ENCODE results near the gene BHLHE23.

The BHLHE23 gene

DNA sequence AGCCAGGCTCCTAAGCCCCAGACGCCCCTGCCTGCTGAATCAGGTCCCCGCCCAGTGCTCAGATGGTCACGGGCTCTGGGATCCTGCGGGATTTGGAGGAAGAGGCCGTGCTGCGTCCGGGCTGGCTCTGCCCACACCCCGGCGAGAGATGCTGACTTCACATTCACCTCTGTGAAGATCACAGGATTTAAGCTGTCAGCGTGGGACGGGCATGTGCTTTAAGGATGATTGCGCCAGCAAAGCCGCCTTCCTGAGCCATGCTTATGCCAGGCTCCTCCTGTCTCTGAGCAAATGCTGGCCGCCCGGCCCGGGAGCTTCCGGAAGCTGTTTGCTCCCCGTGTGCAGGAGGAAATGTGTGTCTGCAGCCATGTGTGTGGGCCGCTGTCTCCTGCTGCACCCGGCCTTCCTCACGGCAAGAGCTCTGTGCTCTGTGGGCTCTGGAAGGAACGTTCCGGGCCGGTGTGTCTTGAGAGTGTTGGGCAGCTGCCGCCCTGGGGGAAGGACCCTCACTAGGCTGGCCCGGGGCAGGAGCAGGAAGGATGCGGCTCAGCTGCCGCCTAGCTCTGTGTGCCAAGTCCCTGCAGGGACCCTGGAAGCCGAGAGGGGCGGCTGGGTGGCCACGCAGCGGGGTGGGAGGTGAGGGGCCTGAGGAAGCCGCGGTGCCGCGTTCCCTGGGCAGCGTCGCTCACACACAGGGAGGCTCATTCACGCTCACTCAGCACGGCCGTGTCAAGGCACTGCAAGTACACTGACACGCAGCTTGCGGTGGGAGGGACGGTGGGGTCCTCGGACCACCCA, 19.0 kb upstream of the BHLHE23 start:
- peak; percentile 42 for DNase-seq (ENCODE audit: low spot score)

DNA sequence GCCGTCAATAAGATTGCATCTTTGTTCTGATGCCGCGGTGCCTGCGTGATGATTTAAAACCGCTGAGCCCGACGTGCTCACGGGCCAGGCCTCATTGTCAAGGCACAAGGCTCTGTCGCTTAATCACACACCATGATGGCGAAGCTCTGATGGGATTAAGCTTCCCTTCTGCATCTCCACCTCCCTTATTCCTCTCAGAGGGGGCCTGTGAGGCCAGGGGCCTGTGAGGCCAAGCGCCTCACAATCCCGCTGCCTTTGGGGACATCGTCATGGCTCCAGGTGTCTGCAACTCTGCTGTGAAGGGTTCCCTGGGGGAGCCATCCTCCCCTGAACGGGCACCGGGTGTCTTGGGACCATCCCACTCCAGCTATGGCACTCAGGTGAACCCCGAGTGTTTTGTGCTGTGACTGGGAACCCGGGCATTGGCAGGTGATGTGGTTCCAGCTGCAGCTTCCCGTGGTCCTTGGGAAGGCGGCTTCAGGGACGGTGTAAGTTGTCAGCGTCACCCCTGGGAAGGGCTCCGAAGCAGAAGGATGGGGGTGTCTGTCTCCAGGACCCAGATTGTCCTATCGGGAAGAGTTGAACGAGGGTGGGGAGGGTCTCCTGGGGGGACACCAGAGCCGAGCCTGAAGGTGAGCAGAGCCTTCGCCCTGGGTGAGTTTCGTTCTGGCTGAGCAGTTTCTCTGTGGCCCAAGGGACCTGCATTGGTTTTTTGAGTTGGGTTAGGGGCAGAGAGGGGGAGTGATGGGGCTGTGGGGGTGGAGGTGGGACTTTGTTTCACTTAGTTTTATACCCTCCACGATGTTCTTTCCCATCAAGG, 18.0 kb upstream of the BHLHE23 start:
- no peak for DNase-seq (ENCODE audit: low spot score)

DNA sequence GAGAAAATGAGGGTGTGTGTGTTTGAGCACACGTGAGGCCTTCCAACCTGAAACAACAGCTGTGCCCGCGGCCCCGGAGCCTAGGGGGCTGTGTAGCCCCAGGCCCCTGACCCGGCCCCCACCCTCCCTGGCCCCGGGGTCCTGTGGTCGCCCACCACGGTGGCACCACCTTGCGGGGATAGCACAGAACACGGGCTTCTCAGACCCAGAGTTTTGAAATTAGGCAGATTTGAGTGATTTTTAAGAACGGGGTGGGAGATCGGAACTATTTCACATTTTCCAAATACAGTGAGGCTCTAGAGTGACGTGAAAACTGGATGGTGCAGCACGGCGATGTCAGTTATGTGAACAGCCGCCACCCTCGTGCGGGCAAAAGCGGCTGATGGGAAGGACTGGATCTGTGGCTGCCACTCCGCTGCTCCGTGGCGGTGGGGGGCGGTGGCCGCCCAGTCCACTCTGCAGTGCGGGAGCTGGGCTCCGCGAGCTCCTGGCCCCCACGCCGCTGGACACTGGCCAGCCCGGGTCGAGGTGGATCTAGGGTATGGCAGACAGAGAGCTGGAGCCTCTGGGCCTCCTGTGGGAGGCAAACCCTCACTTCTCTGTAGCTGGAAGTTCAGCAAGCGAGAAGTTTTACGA, 17.3 kb upstream of the BHLHE23 start:
- DNase-seq (ENCODE audit: low spot score): no peak

DNA sequence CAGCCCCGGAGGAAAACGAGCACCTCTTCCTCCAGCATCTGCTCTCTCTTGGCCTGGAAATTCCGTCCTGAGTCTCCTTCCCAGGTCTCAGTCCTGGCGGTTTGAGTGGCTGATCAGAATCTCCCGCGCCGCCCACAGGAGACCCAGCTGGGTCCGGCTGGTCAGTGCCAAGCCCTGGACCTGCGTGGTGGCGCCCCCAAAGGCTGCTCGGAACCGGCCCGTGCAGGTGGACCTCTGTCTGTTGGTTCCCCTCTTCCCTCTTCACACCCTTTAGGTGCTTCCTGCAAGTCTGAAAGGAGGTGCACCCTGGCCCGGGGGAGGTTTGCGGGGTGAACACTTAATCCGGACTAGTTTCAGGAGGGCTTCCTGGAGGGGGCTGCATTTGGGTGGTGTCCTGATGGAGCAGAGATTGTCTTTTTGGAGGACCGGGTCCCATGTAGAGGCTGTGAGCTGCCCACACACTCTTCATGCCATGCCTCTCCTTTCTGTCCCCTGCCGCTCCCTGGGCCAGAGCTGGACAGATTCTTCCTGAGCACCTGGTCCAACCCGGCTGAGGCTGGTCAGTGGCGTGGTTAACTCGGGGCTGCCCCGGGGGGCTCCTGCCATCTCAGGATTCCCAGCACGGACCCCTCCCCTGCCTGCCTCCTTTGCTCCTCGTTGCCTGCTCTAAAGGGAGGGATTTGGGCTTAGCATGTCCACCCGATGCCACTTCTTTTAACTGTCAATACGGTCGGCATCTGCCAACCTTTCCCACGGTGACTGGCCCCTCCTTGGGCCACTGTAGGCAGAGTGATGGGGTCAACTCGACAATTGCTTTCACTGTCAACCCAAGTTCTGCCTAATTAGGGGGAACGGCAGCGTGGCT, 16.5 kb upstream of the BHLHE23 start:
- no peak for DNase-seq (ENCODE audit: low spot score)

DNA sequence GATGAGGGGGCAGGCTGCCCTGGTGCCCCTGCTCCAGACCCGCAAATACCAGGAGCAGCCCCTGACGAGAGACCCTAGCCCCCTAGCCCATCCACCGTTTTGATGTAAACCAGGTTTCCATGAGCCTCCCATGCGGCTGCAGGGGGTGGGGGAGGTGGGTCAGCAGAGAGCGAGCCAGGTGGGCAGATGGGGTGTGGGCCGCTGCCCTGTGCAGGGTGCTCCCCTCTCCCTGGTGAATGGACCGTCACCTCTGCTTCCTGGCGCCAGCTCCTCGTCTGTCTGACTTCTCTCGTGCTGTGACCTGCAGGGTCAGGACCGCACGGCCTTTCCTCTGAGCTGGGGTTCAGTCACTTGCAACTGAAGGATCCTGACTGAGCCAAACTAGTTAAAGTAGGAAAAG, 15.7 kb upstream of the BHLHE23 start:
- no peak for DNase-seq (ENCODE audit: low spot score)

DNA sequence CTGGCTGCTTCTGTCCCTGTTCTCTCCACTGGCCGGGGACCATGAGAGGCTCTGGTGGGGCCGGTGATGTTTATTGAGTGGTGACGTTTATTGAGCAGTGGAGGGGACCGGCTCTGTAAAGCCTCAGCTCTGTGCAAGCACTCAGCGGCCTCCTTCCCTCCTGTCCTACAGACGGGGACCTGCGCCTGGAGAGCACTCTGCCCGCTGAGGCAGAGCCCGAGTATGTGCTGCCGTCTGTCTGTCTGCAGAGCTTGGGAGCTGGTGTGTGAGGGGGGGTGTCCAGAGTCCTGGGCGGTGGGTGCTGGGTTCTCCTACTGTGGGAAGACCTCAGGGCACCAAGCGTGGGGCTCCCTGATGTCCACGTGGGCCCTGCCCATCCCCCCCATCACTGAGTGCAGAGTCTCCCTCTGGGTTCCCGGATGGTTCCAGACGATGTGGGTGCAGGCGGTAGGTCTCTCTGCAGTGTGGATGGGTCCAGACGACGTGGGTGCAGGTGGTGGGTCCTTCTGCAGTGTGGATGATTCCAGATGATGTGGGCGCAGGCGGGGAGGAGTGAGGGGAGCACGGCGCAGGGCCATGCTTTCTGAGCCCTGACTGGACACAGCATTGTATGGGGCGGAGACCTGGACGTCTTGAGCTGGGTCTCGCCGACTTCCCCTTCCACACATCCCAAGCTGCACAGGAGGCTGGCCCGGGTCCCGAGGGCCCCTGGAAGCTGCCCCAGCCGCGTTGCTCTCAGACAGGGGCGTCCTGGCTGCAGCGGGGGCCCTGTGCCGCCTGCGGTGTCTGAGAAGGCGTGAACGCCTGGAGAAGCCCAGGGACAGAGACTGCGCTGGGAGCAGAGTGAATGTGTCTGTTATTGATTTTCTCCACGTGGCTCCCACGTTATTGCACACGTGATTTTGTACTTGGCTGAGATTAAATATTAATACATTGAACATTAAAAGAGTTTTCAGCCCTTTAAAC, 14.9 kb upstream of the BHLHE23 start:
- DNase-seq (ENCODE audit: low spot score): no peak

DNA sequence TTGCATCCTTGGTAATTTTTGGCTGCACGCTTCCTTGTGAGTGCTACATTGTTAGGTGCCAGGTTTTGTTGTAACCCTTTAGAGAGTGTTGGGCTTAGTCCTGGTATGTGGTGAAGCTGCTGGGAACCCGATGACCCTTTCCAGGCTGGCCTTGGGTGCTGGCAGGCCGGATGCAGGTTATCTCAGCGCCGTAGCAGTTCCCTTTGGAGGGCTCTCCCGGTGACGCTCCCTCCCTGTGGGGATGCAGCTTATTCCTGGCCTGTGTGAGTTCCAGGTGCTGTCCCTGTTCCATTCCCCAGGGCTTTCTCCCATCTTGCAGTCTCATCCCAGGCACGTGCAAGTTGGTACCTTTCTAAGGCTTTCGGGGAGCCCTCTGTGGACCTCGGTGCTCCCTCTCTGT, 13.9 kb upstream of the BHLHE23 start:
- no peak for DNase-seq (ENCODE audit: low spot score)

DNA sequence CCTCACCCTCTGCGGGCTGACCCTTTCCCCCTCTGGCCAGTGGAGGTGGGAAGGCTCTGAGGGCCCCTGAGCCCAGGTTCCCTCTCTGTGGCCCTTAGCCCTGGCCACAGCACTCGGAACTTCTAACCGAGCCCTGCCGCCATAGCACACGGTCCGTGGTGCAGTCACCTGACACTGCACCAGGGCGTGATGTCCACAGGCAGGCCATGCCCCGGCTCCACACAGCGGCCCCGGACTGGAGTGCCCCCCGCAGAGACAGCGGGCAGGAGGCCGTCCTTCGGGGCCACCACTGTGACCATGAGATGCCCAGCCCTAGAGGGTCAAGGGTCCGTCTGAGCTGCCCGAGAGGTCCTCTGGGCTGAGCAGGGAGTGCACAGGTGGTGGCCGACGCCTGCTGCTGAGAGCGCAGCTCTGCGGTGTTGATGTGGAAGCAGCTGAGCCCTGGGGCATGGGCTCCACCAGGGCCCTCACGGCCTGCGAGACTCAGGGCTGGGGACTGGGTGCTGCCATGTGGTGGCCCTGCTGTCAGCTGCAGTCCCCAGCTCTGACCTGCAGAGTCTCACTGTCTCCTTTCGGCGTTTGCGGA, 11.2 kb upstream of the BHLHE23 start:
- DNase-seq (ENCODE audit: low spot score): no peak

DNA sequence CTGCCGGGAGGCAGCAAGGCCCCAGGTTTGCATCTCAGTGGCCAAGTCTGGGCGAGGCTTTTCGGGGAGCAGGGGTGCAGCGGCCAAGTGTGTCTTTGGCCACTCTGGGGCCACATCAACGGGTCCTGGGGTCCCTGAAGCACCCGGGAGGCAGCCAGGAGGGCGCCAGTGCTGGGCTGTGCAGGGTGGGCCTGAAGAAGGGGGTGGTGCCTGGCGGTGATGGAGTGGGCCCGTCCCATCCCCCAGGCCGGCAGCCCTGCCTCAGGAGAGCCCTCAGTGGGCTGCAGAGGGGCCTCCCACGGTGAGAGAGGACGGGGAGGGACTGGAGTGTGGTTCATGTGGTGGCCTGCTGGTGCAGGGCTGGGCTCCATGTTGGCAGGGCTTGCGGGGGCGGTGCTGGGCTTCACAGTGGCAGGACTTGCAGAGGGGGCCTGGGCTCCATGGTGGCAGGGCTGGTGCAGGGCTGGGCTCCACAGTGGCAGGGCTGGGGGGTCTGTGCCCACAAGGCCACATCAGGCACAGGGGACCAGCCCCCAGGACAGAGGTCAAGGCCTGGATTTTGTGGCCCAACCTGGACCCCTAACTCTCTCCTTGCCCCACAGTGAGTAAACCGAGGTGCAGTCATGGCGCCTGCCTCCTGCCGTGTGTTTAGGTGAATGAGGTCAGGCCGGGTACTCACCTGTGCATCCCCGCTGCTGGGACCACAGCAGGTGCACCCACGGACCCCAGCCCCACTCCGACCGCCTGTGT, 10.5 kb upstream of the BHLHE23 start:
- no peak for DNase-seq (ENCODE audit: low spot score)

DNA sequence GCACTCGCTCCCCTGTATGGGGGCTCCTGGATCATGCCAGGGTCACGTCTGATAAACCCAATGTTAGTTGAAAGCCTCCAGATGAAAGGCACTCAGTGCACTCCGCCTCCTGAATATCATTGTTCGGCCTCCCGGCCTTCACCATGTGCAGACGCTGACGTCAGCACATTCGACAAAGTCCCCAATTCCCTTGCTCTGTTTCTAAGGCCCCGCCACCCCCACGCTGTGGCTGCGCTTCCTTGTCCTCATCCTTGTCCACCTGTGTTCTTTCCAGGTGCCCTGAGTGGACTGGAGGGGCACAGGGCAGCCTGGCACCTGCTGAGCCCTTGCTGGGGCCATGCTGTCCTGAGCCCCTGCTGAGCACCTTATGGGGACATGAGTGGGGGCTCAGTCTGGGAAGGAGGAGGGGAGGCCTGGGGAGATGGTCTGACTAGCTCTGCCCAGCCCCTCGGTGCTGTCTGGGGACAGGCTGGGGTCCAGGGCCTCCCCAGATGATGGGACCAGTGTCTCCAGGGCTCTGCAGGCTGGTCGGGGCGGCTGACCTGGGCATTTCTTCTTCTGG, 9.8 kb upstream of the BHLHE23 start:
- DNase-seq (ENCODE audit: low spot score): no peak

DNA sequence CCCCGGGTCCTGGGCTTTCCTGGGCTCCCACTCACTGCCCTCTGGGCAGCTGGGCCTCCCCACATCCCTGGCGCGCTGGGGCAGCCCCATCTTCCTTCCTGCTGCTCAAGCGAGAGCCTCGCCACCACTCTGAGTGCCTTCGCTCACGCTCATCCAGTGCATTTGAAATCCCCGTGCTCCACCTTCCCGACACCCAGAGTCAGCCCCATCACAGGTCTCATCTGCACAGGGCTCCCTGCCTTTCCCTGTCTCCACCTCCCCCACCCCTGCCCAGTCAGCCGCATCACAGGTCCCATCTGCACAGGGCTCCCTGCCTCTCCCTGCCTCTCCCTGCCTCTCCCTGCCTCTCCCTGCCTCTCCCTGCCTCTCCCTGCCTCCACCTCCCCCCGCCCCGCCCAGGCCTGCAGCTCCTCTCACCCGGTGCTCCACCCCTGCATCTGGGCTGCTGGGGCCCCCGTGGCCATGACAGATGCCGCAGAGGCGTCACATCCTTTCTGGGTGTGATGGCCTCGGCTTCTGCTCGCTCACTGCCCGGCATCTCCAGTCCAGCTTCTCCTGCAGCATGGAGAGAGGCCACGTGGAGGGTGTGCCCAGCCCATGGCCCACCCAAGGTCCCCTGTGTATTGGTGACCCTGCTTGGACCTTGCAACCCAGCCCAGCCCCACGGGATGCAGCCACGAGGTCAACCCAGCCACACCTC, 9.0 kb upstream of the BHLHE23 start:
- DNase-seq (ENCODE audit: low spot score): no peak

DNA sequence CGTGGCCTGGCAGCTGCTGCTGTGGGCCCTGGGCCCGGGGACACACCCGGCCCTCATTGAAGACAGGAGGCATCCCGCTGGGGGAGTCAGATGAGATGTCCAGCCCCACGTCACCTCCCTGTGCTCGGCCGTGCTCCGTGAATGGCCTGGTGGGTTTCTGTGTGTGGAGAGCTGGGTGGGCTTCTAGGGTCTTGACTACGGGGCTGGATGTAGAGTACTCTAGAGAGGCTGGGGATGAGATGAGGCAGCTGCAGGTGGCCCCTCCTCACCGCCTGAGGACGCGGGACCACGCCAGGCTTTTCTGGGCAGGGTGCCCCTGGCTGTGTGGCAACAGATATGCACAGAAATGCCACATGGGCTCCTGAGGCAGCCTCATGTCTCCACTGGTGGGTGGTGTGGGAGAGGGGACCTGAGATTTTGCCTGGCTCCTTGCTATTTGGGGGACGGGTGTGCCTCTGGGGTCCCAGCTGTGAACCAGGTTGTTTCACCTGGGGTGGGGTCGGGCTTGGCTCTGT, 8.4 kb upstream of the BHLHE23 start:
- no peak for DNase-seq (ENCODE audit: low spot score)

DNA sequence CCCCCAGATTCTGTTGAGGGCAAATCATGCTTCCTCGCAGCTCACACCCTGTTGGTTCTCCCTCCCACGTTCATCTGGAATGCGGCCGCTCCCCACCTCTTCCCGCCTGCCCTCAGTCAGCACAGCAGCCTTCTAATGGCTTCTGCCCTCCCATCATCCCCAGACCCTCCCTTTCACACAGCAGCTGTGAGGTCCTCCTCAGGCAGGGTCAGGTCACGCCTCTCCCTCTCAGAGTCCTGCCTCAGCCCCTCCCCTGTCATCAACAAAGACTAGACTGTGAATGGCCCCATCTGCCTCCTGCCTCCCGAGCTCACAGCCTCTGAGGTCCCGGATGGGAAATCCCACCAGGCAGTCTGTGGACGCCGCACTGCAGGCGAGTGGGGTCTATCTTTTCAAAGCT, 7.9 kb upstream of the BHLHE23 start:
- DNase-seq (ENCODE audit: low spot score): no peak

DNA sequence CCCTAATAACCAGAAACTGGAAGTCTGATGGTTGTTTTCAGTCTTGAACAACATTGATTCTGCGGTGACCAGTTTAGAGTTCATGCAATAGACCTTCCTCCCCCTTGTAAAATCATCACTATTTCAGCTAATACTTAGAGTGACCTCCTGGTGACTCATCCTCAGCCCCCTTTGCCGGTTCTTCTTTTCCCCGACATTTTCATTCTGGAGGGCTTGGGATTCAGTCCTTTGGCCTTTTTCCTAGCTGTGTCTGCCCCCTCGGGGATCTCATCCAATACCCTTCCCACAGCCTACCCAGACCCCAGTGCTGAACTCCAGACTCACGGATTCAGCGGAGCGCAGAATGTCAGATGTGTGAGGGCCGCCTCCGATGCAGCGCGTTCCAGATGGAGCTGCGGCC, 7.5 kb upstream of the BHLHE23 start:
- no peak for DNase-seq (ENCODE audit: low spot score)

DNA sequence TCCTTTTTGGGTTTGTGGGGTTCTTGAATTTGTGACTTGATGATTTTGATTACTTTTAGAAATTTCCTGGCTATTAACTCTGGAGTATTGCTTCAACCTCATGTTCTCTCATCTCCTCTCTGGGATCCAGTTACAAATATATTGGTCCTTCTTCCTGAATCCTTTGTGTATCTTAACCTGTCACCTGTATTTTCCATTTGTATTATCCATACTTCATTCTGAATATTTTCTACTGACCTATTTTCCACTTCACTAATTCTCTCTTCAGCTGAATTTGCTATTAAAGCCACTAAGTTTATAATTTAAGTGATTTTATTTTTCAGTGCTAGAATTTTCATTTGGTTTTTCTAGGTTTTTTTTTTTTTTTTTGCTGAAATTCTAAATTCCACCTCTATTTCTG, 6.4 kb upstream of the BHLHE23 start:
- DNase-seq (ENCODE audit: low spot score): no peak

DNA sequence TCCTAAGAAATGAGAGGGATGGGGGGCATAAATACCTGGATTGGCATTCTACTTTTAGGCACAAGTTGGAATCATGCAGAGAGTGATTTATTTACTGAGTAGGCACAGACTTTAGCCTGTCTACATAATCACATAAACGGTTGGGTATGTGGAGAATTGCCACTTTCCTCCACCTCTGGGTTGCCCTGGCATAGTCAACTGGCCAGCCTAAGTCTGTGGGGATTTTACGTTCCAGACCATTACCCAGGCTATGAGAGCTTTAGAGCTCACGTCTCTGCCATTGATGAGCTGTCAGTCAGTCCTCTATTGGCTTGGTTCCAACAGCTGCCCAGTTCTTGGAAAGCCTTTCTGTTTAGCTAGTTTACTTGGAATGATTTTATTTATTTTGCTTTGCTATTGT, 5.0 kb upstream of the BHLHE23 start:
- peak; percentile 93 for DNase-seq (ENCODE audit: low spot score)

DNA sequence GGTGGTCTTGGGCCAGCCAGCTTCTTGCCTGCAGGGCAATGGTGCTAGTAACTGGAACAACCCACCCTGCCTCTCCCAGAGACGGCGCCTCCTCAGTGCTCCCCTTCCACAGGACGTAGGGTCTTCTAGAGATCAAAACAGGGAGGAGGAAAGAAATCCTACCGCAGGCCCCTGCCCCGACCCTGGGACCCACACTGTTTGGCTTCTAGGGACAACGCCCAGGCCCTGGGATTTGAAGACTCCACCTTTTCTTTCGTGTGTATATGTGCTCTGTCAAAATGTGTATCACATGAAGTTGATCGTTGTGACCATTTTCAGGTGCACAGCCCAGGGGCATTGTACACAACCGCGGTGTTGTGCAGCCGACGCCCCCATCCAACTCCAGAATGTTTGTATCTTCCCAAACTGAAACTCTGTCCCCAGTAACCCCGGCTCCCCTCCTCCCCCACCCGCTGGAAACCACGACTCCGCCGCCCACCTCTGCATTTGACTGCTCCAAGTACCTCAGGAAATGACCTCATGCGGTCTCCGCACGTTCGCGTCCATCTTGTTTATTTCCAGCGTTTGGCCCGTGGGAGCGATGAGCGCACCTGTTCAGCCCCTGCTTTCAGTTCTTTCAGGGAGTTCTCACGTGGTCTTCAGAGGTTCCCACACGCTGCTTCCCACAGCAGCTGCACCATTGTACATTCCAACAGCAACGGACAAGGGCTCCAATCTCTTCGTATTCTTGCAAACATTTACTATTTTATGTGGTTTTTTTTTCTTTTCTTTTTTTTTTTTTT, 3.4 kb upstream of the BHLHE23 start:
- peak; percentile 46 for DNase-seq (ENCODE audit: low spot score)
